Measurements from ENCODE around the gene ABTB2.

Gene ABTB2

DNA sequence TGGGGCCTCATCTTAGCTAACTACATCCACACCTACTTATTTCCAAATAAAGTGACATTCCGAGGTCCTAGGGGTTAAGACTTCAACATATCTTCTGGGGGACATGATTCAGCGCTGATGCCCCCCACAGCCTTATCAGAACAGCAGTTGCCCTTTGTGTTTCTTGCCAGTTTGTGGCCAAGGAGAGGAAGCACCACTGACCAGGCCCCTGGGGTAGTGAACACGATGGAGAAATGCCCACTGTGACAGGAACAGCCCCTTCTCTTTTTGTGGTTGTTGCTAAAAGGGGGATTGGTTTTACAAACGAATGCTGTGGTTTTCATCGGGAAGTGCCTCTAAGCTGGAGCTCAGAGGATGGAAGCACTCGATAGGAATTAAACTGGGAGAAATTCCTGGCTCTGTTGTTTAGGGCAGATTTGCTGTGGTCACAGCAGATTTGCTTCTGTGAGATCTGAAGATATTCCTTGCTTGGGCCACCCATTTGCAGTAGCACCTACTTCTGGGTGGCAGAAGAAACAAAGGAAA is 88.8 kb downstream of the ABTB2 start:
- no peak overlapping the region for H3K4me3 ChIP-seq (ENCODE audit: low read length)
- no peak for TF ChIP-seq CTCF (conservative IDR thresholded peaks at IDR 0.05; ENCODE audit: low read depth, low read length)
- no peak for DNase-seq (ENCODE audit: low read depth)

- no peak for TF ChIP-seq CTCF (conservative IDR thresholded peaks at IDR 0.05; ENCODE audit: low read depth, low read length)
- no peak for DNase-seq (ENCODE audit: low read depth)
- no peak overlapping the region for H3K4me3 ChIP-seq (ENCODE audit: low read length)
Observed at GRCh38 chr11:34267417-34267816, 90.4 kb downstream of the ABTB2 start.

- TF ChIP-seq CTCF (conservative IDR thresholded peaks at IDR 0.05; ENCODE audit: low read depth, low read length) = no peak
- no peak overlapping the region for H3K4me3 ChIP-seq (ENCODE audit: low read length)
- DNase-seq (ENCODE audit: low read depth) = no peak
Observed at GRCh38 chr11:34267013-34267412, 90.8 kb downstream of the ABTB2 start.

DNA sequence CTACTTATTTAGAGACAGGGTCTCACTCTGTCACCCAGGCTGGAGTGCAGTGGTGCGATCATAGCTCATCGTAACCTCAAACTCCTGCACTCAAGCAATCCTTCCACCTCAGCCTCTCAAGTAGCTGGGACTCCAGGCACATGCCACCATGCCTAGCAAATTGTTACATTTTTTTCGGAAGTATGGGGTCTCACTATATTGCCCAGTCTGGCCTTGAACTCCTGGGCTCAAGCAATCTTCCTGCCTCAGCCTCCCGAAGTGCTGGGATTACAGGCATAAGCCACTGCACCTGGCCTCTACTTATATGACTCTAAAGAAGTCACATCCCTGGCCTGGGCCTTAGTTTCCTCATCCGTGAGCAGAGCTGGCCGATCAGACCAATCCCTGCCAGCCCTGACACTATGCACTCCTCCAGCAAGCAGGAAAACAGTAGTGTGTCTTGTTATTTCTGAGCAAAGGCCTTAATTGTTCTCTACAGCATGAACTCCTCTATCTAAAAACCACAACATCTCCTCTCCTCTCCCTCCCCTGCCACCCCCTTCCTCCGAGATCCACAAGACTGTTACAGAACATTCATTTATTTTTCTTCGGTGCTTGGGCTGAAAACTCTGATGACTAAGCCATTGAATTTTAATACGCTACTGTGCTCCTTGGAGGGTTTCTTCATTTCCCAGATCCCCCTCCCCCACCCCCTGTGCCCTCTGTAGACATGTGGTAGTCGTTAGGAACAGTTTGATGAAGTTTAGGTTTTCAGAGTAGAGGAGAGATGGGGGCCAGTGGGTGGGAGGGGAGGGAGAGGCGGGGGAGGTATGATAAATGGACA is 91.5 kb downstream of the ABTB2 start:
- DNase-seq (ENCODE audit: low read depth) = peak; percentile 63
- no peak overlapping the region for H3K4me3 ChIP-seq (ENCODE audit: low read length)
- no peak for TF ChIP-seq CTCF (conservative IDR thresholded peaks at IDR 0.05; ENCODE audit: low read depth, low read length)

- no peak for DNase-seq (ENCODE audit: low read depth)
- no peak for TF ChIP-seq CTCF (conservative IDR thresholded peaks at IDR 0.05; ENCODE audit: low read depth, low read length)
Observed at GRCh38 chr11:34264303-34265110, 93.3 kb downstream of the ABTB2 start.

GRCh38 chr11:34263441-34264091 is 94.2 kb downstream of the ABTB2 start:
- peak; percentile 58 for DNase-seq (ENCODE audit: low read depth)
- TF ChIP-seq CTCF (conservative IDR thresholded peaks at IDR 0.05; ENCODE audit: low read depth, low read length) = no peak
- H3K4me3 ChIP-seq (ENCODE audit: low read length) = no peak overlapping the region

More at GRCh38 chr11:34264303-34265110, 93.3 kb downstream of the ABTB2 start:
- no peak overlapping the region for H3K4me3 ChIP-seq (ENCODE audit: low read length)
